GM18499 (cell line): ENCODE data around the gene GTF2F2.

ENCODE experiments used
- ATAC-seq: cut with Tn5 transposase; IDR thresholded peaks from one replicate; pipeline ENCODE4 v1.9.1; 2021; ENCODE audit warnings: moderate number of reproducible peaks; ENCODE audit not compliant: insufficient read depth, unreplicated experiment

GTF2F2 gene, protein sequence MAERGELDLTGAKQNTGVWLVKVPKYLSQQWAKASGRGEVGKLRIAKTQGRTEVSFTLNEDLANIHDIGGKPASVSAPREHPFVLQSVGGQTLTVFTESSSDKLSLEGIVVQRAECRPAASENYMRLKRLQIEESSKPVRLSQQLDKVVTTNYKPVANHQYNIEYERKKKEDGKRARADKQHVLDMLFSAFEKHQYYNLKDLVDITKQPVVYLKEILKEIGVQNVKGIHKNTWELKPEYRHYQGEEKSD

GRCh38 chr13:45119991-45120864, at the start of gene GTF2F2:
GTF2F2 (plus strand) TSS chr13:45120510; CDS start chr13:45120656, 146 bp downstream.
- no peak for ATAC-seq

GRCh38 chr13:45073809-45074208, 46.5 kb upstream of the GTF2F2 start:
- no peak for ATAC-seq

GRCh38 chr13:45074721-45075120, 45.6 kb upstream of the GTF2F2 start:
- ATAC-seq = no peak

GRCh38 chr13:45078003-45078402, 42.3 kb upstream of the GTF2F2 start:
- no peak for ATAC-seq

DNA sequence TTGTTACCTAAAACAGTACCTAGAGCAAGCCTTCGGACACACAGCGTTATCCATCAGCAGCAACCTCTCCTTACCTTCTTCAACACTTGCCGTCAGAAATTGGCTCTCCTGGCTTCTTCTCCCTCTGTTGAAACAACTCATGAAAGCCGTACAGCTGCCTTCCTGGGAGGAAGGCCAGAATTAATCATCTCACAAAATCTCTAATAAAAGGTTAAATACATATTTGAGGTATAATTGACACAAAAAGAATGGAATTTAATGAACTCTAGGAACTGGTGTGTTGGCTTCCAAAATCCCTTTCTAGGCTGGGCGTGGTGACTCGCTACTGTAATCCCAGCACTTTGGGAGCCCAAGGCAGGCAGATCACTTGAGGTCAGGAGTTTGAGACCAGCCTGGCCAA, 37.3 kb upstream of the GTF2F2 start:
- ATAC-seq = no peak

GRCh38 chr13:45084515-45084914, 35.8 kb upstream of the GTF2F2 start:
- no peak for ATAC-seq

GRCh38 chr13:45086484-45086883, 33.8 kb upstream of the GTF2F2 start:
- no peak for ATAC-seq

DNA sequence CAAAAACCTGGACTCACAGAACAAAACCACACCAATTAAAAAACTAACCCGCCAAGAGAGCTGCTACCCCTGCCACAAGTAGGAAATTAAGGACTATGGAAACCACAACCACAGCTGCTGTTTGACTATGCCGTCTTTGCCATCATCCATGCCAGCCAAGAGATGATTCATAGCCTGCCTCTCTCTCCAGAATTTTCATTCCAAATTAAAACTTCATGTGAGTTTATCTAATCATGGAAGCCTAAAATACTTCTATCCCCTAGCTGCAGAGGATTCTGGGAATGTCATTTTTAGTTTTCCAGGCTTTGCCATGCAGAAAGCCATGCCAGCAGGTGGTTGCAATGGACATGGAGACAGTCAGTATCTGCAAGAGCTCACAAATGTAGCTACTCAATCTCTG, 27.6 kb upstream of the GTF2F2 start:
- no peak for ATAC-seq

DNA sequence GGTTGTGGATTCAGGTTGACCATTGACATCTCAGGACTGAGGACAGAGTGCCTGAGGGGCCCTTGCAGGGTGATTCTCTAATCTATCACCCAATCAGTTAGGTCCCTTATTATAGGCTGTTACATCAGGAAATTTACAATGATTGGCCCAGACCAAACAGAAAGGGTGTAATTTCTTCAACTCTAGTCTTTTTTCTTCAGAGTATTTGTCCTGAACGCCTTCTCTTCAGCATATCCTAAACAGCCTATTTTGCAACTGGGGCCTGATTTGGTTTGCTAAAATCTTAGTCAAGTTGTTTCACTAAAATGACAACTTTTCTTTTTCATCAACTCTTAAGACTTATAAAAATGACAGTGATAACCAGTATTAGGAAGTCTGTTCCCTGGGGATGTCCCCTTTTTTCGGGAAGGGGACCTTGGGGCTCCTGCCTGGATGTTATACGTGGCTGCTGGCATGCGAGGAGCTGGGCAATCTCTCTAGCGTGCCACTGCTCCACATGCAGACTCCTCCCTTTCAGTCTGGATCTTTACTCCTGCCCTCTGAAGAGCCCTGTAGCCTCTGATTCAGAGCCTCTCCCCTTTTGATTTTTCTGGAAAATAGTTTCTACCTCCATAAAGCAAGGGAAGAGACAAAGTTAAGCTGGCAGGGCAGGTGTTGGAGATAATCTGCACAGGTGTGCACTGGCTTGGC, 19.6 kb upstream of the GTF2F2 start:
- no peak for ATAC-seq

DNA sequence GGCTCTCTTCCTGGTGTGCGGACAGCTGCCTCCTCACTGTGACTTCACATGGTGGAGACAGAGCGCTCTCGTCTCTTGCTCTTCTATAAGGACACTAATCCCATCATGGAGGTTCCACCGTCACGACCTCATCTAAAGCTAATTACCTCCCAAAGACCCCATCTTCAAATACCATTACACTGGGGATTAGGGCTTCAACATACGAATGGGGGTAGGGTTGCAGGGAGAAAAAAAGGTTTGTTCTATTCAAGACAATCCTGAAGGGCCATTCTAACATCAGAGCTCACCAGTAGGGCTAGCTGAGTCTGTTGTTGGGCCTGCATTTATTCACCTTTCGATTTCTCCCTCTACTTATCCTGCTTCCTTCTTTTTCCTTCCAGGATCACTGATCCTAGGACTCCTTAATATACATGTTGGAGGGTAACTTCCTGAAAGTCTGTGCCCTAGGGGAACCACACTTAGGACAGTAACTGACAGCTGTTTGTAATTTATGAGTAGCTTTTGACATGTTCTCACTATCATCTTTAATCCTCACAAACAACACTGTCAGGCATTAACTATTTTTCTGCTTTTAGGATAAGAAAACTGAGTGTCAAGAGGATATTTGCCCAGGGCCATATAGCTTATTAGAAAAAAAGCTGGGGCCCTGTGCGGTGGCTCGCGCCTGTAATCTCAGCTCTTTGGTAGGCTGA, 18.8 kb upstream of the GTF2F2 start:
- no peak for ATAC-seq

- ATAC-seq = no peak
Measured at GRCh38 chr13:45102136-45102507, 18.2 kb upstream of the GTF2F2 start.

GRCh38 chr13:45103449-45103848, 16.9 kb upstream of the GTF2F2 start:
- ATAC-seq = no peak

- no peak for ATAC-seq
Measured at GRCh38 chr13:45104261-45104660, 16.0 kb upstream of the GTF2F2 start.

DNA sequence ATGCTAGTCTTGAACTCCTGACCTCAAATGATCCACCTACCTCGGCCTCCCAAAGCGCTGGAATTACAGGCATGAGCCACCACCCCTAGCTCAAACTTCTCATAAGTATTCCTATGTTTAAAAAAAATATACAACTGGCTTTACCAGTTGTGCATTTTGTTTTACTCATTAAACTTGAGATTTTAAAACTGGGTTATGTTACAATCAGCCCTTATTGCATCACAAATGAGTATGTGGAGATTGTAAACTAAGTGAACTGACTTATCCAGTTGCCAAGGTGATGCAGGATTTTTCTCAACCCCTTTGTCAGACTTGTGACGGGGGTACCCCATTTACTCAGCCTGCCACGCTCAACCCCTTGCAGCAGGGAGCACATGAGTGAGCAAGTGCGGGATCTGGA, 14.4 kb upstream of the GTF2F2 start:
- no peak for ATAC-seq

GRCh38 chr13:45107539-45107938, 12.8 kb upstream of the GTF2F2 start:
- no peak for ATAC-seq

GRCh38 chr13:45108716-45109101, 11.6 kb upstream of the GTF2F2 start:
- no peak for ATAC-seq

DNA sequence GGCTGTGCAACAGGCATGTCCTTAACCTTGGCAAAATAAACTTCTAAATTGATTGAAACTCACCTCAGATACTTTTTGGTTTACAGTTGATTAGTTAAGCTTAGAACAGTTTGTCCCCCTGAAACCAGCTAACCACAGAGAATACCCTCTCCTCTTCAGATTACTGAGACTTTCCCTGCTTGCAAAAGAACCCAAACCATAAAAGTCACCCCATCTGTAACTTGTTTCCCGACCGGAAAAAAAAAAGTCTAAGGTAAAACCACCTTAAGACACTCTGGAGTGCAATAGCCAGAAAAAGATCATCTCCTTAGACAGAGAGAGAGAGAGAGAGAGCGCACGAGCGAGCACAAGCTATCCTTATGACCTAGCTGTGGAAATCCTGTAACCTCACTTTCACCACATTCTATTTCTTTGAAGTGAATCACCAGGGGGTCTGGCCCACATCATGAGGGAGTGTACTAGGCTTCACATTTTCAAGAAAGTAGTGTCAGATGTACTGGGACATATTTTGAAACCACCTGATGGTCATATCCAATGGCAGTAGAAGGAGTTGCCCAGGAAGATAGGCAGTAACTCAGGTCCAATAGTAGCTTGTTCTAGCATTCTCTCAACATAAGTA, 11.1 kb upstream of the GTF2F2 start:
- peak; percentile 50 for ATAC-seq

- no peak for ATAC-seq
Measured at GRCh38 chr13:45113233-45114224, 6.8 kb upstream of the GTF2F2 start.

GRCh38 chr13:45119469-45119990, 780 bp upstream of the GTF2F2 start:
- no peak for ATAC-seq
